Renal cortex interstitium (tissue), 11 donors: ENCODE measurements around the gene IFT25. TPM values are rescaled to one million over a fixed set of nuclear protein-coding genes. Genes with fewer than 3 reads are reported as not detected.

Source experiments
- DNase-seq, 11 donors: peaks; one replicate each; pipeline ENCODE4 v3.0.0-alpha.2; 2013; ENCODE audit warnings: low read depth in 9 of 11, low spot score in 4 of 11; ENCODE audit errors: extremely low read depth in 1 of 11
- polyA plus RNA-seq, 3 donors: library from polyadenylated mRNA; unstranded; fragments of 120-200 nt; gene quantifications; one replicate each; pipeline ENCODE4 v1.2.1, GENCODE V29; 2013; ENCODE audit not compliant: insufficient read length in 3 of 3

Gene IFT25
- polyA plus RNA-seq, 3 donors: 44.7 to 56.1 (median 53.2) TPM

GRCh38 chr1:53943490-53944043 lies 1.9 kb downstream of the IFT25 start:
- DNase-seq: no peak

- no peak for DNase-seq
These were observed 2.4 kb downstream of the IFT25 start for GRCh38 chr1:53943090-53943489.

DNA sequence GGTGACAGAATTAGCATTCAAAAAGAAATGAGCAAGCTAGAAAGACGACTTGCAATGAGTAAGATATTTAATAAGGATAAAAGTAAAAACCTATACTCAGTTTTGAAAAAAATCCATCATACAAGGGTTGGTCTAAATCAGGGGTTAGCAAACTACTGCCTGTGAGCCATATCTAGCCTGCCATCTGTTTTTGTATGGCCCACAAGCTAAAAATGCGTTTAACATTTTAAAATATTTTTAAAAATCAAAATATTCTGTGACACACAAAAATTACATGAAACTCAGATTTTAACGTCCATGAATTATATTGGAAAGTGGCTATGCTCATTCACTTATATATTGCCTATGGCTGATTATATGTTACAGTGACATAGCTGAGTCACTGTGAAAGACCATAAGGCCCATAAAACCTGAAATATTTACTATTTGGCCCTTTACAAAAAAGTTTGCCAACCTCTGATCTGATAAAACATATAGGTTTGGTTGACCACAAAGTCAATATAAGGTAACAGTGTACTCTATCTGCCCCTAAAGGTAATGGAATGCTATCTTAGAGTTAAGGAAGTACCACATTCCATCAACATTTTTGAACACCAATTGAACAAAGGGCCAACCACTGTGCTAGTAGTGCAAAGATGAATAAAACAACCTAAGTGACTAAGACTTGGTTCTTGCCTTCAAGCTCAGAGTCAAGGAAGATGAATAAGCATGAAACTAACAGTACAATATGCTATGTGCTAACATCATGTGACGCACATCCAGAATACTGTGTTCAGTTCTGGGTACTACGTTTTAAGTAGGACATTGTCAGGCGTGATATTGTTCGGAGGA lies 3.2 kb downstream of the IFT25 start:
- DNase-seq: no peak

GRCh38 chr1:53938136-53938830 lies 7.2 kb downstream of the IFT25 start:
- no peak for DNase-seq

GRCh38 chr1:53936430-53936829 lies 9.1 kb downstream of the IFT25 start:
- no peak for DNase-seq

DNA sequence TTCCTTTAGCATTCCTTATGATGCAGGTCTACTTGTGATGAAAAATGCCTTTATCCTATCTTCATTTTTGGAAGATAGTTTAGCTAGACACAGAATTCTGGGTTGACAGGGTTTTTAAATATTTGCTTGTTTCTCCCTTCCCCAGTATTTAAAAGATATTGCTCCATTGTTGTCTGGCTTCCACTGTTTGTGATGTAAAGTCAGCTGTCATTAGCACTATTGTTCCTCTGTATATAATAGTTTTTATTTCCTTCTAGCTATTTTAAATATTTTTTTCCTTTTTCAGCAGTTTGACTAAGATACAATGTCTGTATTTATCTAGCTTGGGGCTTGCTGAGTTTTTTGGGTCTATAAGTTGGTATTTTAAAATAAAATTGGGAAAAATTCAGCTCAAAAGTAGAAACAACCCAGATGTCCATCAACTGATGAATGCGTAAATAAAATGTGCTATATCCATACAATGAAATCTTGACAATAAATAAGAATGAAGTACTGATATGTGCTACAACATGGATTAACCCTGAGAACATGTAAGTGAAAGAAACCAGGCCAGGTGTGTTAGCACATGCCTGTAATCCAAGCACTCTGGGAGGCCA lies 11.2 kb downstream of the IFT25 start:
- no peak for DNase-seq

- DNase-seq: no peak
These were observed 14.0 kb downstream of the IFT25 start for GRCh38 chr1:53931523-53931922.

DNA sequence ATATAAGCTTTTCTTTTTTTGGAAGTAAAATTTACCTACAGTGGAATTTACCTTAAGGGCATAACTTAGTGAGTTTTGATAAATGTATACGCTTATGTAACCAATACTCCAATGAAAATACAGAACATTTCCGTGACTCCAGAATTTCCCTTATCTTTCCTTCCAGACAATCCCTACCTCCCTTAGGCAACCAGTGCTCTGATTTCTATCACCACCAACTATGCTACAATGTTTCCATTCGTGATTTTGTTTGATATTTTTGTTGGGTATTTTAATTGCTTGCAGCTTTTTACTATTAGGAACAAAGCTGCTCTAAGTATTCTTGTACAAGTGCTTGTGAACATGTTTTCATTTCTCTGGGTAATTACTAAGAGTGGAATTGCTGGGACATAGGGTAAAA lies 14.6 kb downstream of the IFT25 start:
- DNase-seq: no peak

DNA sequence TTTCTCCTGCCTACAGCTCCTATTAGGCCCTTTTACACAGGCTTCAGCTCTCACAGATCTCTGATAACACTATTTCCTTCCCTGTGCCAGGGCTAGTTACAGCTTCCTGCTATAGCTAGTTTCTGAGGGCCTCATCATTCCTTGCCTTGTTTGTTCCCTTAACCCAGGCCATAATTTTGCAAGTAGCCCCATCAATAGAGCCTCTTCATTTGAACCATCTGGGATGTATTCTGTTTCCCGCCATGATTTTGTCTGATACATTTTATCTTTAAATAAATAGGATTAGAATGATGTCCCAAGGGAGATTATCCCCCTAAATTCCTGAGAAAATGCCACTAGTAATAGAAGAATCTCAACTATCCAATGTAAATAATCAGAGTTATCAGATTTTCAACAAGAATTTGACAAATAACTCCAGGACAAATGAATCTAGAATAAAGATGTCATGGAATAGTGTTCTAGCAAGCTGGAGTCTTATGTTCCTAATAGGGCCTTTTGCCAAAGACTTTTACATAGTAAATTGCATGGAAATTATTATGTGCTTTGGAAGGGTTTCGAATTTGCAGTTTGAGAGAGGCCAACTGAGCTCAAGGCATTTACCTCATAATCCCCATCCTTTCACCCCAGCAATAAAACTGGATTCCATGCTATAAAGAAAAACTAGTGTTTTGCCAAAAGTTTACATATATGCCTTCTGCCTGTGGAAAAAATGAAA lies 16.1 kb downstream of the IFT25 start:
- DNase-seq: peak in 4 of 11 donors; percentile 18 to 46 (median 36)

DNA sequence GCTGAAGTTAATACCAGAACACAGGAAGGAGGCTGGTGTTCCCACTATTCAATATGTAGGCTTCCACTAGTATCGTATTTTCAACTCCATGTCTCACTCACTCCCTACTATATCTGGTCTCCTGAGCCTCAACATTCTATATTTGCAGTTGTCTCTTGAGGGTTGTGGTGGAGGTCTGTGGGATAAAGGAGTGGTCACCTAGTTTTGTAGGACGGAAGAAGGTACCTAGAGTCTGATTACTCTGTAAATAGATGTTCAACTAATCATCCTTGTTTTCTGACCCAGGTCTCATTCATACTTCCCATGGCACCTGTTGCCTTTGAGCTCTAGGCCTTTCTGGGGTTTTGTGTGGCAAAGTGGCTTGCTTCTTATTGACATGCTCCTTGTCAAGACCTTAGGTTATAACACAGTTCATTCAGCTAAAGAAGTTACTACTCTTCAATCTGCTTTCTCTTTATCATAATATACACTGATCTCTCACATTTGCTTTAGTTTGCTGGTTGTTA lies 18.1 kb downstream of the IFT25 start:
- no peak for DNase-seq

GRCh38 chr1:53919675-53920066 lies 25.8 kb downstream of the IFT25 start:
- DNase-seq: no peak

- no peak for DNase-seq
These were observed 27.2 kb downstream of the IFT25 start for GRCh38 chr1:53918343-53918742.

GRCh38 chr1:53913352-53914033 lies 32.0 kb downstream of the IFT25 start:
- DNase-seq: no peak

GRCh38 chr1:53911442-53911841 lies 34.1 kb downstream of the IFT25 start:
- no peak for DNase-seq

- DNase-seq: no peak
These were observed 35.6 kb downstream of the IFT25 start for GRCh38 chr1:53909946-53910345.

GRCh38 chr1:53906121-53906520 lies 39.4 kb downstream of the IFT25 start:
- no peak for DNase-seq

DNA sequence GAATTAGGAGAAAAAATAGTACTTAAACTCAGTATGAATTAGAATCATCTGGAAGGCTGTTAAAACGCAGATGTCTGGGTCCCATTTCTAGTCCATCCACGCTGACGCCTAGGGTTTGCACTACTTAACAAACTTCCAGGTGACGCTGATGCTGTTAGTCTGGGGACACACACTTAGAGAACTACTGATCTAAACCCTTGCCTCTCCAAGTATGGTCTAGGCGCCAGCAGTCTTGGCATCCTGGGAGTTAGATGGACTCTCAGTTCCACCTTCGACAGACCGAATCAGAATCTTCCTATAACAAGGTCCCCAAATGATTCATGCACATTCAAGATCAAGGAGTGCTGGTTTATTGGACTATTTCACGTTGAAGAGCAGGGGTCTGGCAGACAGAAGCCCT lies 40.0 kb downstream of the IFT25 start:
- no peak for DNase-seq

DNA sequence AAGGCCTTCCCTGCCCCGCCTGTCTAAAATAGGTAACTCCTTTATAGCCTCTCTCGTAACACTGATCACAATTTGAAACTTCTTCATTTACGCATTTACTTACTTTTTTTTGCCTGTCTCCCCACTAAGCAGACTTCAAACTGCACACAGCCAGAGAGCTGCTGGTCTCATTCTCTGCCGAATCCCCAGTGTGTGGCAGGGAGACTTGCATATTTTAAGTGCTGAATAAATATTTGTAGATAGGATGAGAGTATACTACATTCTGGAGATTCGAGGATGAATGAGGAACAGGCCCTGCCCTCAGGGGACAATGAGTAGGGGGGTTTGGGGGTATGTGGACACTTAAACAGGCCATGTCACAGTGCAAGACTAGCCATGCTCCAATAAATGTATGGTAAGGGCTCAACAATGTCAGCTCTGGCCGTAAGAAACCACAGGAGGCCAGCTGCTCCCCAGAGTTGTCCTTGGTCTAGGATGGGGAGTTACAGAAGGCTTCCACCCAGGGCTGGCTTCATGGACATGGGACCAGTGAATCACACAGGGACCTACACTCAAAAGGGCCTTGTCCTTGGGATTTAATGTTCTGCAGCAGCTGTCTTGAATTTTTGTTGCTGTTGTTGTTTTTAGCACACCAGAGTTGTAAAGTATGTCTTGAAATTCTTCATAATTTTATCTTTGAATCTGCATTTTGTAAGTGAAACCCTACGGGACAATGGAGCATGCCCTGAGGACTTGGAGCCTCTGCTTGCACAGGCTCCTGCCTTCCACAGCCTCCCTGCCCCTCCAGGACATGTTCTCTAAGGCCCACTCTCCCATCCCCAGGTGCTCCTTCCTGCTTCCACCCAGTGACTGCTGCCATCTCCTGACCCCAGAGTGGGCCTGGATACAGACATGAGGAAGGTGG lies 43.0 kb downstream of the IFT25 start:
- no peak for DNase-seq
